Fibroblast of villous mesenchyme (primary cell): Measurements from ENCODE around the gene PARM1. TPM values are rescaled to one million over a fixed set of nuclear protein-coding genes. Genes with fewer than 3 reads are reported as not detected.

Experiments
- DNase-seq: peaks from one replicate; pipeline ENCODE4 v3.0.0-alpha.2; 2010; ENCODE audit warnings: low read depth
- H3K4me3 ChIP-seq: 2 replicates; pipeline ENCODE4 v1.5.1; 2011; ENCODE audit warnings: low read depth, mild to moderate bottlenecking, low read length
- total RNA-seq: library from RNA; depleted of rRNA; stranded (reverse); fragments of >200 nt; gene quantifications from 2 replicates; pipeline ENCODE4 v1.2.3, GENCODE V29; 2012
- TF ChIP-seq, protein P1 (sequence below): IDR thresholded peaks from 2 replicates; pipeline ENCODE4 v1.5.1; 2012; ENCODE audit warnings: low read depth, mild to moderate bottlenecking, low read length; ENCODE audit not compliant: insufficient read depth

Gene PARM1
- total RNA-seq, 1 donor, result 0.86 TPM

DNA sequence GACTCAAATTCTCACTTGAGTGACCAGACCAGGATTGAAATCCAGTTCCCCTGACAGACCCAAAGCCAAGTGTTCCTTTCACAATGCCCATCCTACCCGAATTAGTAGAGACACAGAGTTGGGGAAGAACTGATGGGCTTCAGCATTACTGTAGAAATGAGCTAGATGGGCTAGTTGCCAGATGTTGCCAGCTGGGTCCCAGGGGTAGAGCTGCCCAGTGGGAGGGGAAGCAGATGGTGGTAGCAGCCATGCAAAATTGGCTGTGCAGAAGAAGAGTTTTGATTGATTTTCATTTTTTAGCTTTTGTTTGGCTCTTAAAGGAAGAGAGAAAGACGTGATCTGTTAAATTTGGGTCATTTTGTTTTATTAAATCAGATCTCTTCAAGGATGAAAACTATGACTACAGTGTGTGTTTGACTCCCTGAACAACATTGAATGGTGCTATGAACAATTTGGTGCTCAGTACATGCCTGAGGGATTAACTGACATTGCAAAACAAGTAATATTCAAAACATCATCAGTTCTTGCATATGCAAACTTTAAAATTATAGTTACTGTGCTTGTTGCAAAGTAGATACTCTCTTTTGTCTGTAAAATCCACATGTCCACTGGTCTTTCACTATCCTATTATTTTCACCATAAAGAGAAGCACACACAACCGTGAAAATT, 86.0 kb downstream of the PARM1 start:
- no peak for DNase-seq
- TF ChIP-seq, protein P1, sequence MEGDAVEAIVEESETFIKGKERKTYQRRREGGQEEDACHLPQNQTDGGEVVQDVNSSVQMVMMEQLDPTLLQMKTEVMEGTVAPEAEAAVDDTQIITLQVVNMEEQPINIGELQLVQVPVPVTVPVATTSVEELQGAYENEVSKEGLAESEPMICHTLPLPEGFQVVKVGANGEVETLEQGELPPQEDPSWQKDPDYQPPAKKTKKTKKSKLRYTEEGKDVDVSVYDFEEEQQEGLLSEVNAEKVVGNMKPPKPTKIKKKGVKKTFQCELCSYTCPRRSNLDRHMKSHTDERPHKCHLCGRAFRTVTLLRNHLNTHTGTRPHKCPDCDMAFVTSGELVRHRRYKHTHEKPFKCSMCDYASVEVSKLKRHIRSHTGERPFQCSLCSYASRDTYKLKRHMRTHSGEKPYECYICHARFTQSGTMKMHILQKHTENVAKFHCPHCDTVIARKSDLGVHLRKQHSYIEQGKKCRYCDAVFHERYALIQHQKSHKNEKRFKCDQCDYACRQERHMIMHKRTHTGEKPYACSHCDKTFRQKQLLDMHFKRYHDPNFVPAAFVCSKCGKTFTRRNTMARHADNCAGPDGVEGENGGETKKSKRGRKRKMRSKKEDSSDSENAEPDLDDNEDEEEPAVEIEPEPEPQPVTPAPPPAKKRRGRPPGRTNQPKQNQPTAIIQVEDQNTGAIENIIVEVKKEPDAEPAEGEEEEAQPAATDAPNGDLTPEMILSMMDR, result no peak
- no peak overlapping the region for H3K4me3 ChIP-seq

DNA sequence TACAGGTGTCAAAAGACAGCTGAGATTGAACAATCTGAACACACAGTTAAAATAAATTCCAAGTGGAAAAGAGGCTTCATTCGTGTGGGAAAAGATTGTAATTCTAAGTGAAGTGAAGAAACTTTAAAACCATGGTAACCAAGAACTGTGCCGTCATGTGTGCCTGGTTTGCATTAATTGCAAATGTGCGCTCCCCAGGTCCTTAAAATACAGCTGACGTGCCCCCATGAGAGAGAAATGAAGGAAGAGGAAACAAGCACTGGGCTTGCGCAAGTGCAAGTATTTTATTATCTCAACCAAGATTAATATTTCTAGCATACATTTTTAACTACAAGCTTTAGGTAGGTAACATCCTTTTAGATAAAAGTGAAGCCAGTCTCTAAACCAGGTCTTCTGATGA, 92.5 kb downstream of the PARM1 start:
- no peak for DNase-seq
- H3K4me3 ChIP-seq, result no peak overlapping the region
- TF ChIP-seq, protein P1, result no peak

DNA sequence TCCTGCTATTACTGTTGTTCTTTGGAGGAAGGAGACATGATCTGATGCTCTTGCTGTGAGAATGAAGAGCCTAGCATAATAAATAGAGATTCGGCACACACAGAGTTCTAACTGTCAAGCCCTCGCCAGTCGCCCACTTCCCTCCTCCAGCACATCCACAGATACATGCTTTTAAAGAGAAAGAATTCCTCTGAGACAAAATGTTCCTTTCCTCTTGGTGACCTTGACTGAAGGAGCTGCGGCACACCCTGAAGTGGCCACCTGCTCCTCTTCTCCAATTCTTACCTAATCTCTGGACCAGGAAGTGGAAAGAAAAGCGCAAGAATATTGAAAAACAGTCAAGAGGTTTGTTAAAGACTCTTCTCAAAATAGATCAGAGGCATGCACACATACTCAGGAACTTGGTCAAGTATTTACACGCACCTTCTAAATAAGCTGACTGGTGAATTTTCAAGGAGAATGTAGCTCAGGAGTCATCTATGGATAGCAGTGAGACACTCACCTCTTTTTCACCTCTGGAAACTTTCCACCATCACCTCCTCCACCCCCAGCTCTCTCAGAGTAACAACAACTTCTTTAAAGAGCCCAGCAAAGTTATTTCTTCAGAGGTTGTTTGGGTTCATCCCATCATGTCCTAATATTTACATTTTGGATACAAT, 95.4 kb downstream of the PARM1 start:
- H3K4me3 ChIP-seq, result no peak overlapping the region
- DNase-seq, result no peak
- TF ChIP-seq, protein P1, result no peak

- TF ChIP-seq, protein P1, result no peak
- DNase-seq, result no peak
- H3K4me3 ChIP-seq, result no peak overlapping the region
Measured at GRCh38 chr4:75030028-75030427, 97.1 kb downstream of the PARM1 start.

- no peak for DNase-seq
- no peak overlapping the region for H3K4me3 ChIP-seq
- TF ChIP-seq, protein P1, result no peak
Measured at GRCh38 chr4:75030649-75031235, 97.8 kb downstream of the PARM1 start.

GRCh38 chr4:75031775-75032174, 98.9 kb downstream of the PARM1 start:
- no peak overlapping the region for H3K4me3 ChIP-seq
- TF ChIP-seq, protein P1, result no peak
- DNase-seq, result no peak
